Stimulated activated naive CD8-positive, alpha-beta T cell treated with anti-CD3 and anti-CD28 coated beads, Interleukin-15, Interleukin-2, amounts not matched to agents 100 U/mL and 50 U/mL, for 24 hours (primary cell): ENCODE data around the gene ATP5F1D.

Source experiments
- ATAC-seq: fragments of 150-1000 bp; cut with Tn5 transposase; one replicate; pipeline ENCODE4 v1.10.0; 2021
- DNase-seq: peaks from one replicate; pipeline ENCODE4 v3.0.0; 2021

The ATP5F1D gene

DNA sequence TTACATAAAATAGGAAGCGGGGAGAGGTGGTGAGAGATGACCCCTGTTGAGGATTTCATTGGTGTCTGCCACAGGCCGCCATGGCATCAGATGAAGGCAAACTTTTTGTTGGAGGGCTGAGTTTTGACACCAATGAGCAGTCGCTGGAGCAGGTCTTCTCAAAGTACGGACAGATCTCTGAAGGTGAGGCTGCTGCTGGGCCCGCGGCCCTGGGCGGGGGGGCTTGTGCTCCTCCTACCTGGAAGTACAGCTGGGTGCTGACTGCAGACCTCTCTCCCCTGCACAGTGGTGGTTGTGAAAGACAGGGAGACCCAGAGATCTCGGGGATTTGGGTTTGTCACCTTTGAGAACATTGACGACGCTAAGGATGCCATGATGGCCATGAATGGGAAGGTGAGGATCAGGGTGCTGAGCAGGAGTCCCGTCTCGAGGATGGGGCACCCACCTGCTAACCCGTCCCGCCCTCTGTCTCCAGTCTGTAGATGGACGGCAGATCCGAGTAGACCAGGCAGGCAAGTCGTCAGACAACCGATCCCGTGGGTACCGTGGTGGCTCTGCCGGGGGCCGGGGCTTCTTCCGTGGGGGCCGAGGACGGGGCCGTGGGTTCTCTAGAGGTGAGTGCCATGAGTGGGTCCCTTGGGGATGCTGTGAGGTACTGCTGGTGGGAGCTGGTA lies 29.4 kb downstream of the ATP5F1D start:
- ATAC-seq (no peak), DNase-seq (peak; percentile 27)

GRCh38 chr19:1271528-1272422 lies 30.2 kb downstream of the ATP5F1D start:
- DNase-seq, result peak; percentile 12
- no peak for ATAC-seq

- ATAC-seq (no peak), DNase-seq (no peak)
Observed at GRCh38 chr19:1272423-1273262, 31.1 kb downstream of the ATP5F1D start.

DNA sequence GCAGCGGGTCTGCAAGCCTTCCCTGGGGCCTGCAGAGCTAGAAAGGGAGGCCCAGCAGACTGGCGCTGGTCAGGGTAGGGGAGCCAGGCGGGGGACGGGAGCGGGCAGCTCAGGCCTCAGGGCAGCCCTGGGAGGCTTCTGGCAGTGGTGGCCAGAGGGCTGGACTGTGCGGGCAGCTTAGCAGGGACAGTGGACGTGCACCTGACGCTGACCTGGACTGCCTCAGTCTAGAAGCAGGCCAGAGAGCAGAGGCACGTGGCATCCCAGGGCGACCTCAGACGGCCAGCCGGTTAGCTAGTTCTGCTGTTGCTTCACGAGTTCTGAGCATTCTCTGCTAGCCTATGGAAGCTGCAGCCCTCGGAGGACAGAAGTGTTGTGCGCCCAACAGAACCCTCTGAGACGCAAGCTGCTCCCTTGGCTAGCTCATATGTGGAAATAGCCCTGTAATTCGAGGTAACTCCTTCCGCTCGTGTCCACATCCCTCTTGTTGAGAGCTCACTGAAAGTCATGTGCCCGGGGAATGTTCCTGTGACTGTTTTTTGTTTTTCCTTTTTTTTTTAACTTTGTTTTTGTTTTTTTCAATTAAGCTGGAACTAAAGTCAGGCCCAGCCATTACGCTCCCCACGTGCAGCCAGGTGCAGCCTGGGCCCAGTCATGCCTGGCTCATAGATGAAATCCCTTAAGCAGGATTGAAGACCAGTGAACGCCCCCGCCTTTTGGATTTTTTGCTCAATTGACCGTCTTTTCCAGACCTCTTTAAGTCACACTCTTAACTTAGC lies 31.9 kb downstream of the ATP5F1D start:
- DNase-seq, result peak; percentile 17
- no peak for ATAC-seq

GRCh38 chr19:1274081-1274851 lies 32.7 kb downstream of the ATP5F1D start:
- DNase-seq (peak; percentile 21), ATAC-seq (no peak)

- DNase-seq, result peak; percentile 24
- no peak for ATAC-seq
Observed at GRCh38 chr19:1274852-1275259, 33.3 kb downstream of the ATP5F1D start.

DNA sequence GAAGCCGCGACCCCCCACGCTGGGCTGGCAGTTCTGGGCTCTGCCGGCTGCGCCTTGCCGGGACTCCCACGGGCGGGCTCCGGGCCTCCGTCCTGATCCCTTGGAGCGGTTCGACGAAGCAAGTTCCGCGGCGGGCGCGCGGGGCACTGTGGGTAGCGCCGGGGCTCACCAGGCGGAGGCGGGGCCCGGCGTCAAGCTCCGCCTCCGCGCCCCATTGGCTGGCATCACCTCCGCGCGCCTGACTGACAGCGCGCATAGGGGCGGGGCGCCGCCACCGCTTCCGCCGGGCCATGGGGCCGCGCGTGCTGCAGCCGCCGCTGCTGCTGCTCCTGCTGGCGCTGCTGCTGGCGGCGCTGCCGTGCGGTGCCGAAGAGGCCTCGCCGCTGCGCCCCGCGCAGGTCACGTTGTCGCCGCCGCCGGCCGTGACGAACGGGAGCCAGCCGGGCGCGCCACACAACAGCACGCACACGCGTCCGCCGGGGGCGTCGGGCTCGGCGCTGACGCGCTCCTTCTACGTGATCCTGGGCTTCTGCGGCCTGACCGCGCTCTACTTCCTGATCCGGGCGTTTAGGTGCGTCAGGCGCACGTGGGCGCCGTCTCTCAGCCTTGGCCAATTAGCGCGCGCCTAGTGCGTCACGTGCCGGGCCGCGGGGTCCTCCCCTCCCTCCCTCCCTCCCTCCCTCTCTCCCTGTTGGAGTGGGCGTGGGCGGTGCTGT lies 33.9 kb downstream of the ATP5F1D start, which contains the start of gene FAM174C:
Gene FAM174C, plus strand, starts transcription at position 271 of the 716 bp plus-strand sequence. Its CDS starts 20 bp downstream, at position 291.
- peak; percentile 87 for ATAC-seq

DNA sequence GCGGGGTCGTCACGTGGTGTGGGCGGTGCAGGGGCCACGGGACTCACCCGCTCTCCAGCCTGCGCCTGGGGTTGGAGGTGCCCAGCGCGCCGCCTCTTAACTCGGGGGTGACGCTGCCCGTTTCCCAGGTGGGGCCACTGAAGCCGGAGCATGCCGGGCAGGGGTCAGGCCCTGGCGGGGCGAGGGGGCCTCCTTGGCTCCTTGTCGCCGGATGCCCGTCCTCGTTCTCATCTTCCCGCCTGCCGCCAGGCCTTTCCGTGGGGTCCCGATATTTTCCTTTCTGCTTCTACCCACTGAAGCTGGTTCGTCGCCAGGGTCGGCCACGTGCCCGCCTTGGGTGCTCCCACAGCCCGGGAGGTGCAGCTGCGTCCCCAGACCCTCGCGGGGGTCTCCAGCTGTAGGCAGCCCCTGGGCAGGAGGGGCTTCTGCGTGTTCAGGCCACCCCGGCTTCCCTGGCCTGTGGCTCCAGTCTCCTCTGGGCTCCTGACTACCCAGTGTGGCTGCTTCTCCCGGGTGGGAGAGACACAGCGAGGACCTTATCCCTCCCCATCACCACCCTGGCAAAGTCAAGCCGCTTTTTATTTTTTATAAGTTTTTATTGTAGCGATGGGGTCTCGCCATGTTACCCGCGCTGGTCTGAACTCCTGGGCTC lies 34.6 kb downstream of the ATP5F1D start:
- no peak for ATAC-seq
- DNase-seq, result no peak

More for the DNA sequence above, 33.9 kb downstream of the ATP5F1D start, which contains the start of gene FAM174C:
- DNase-seq, result peak; percentile 97

DNA sequence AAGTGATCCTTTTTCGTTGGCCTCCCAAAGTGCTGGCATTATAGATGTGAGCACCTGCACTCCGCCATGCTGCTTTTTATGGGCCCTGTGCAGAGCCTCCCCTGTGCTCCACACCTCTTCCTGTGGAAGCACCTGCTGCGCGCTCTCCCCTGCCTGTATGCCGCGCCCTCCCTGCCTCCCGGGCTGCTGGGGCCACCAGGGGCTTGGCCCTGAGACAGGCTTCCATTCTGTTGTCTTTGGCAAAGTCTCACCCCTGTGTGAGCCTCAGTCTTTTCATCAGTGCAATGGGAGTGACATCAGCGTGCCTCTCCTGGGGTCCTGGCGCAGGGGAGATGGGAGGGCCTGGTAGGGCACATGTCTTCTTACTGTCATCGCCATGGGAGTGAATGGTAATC lies 35.1 kb downstream of the ATP5F1D start:
- ATAC-seq, result no peak
- DNase-seq, result peak; percentile 53

GRCh38 chr19:1277061-1277460 lies 35.5 kb downstream of the ATP5F1D start:
- DNase-seq (peak; percentile 19), ATAC-seq (no peak)

DNA sequence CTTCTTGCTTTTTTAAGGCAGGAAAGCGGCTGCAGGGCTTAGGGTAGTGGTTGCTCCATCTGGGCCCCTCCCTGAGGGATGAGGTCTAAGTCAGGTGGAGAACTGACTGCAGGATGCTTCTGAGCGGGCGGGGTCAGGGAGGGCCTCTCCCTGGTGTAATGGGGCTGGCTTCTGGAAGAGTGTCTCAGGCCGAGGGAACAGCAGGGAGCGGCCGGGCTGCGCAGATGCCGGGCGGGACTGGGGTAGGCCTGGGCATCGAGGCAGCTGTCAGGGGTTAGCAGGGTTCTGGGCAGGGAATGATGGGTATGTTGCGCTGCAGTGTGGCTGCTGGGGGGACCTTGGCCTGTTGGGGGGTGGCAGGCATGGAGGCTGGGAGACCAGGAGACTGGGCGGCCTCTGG lies 36.5 kb downstream of the ATP5F1D start:
- ATAC-seq (no peak), DNase-seq (no peak)

GRCh38 chr19:1278713-1279660 lies 37.4 kb downstream of the ATP5F1D start:
- no peak for ATAC-seq
- DNase-seq, result no peak

DNA sequence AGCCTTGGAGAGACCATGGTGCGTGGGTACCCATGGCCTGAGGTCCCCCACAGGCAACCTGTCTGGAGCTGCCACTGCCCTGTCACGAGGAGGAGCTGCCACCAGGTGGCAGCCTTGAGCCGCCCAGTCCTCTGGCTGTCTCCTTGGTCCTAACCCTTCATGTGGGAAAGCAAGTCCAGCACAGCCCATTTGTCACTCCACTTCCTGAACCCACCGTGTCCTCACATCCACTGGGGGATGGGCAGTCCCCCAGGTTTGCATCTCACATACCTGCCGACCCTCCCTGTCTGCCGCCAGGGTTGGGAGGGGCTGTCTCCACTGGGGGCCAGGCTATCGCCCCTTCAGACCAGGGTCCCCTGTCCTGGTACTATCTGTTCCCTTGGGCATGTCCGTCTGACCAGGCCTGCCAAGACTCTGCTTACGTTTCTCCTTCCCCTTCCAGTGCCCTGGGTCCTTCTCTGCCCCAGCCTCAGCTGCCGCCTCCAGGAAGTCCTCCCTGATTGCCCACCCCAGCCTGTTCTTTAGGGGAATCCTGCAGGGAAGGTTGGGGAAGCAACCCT lies 38.3 kb downstream of the ATP5F1D start:
- peak; percentile 14 for ATAC-seq
- peak; percentile 85 for DNase-seq

GRCh38 chr19:1280636-1281568 lies 39.4 kb downstream of the ATP5F1D start:
- no peak for ATAC-seq
- DNase-seq, result no peak

DNA sequence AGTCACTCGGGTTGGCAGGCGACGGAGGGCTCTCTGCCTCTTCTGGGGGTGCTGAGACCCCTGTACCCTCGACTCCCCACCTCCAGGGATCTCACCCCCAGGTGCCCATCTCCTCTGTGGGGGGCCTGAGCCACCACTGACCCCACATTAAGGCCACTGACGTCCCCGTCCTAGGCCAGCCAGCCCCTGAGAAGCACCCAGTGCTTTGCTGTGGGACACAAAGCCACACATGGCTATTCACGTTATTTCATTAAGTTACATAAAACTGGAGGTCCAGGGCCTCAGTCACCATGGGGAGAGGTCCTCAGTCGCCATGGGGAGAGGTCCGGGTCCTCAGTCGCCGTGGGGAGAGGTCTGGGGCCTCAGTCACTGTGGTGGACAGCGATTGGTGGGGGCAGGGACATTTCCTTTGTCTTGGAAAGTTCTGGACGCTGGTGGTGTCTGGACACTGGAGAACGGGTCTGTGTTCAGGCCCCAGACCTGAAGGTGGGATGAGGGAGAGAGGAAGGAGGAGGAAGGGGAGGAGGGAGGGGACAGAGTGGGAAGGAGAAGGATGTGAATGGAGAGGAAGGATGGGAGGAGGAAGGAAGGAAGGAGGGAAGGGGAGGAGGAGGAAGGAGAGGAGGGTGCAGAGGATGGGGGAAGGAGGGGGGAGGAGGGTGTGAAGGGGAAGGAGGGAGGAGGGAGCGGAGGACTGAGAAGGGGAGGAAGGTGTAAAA lies 40.2 kb downstream of the ATP5F1D start:
- no peak for DNase-seq
- no peak for ATAC-seq

- ATAC-seq (no peak), DNase-seq (no peak)
Observed at GRCh38 chr19:1282588-1283206, 41.1 kb downstream of the ATP5F1D start.
